Fibroblast of villous mesenchyme (primary cell): ENCODE data around the gene COX8C. TPM values are rescaled to one million over a fixed set of nuclear protein-coding genes. Genes with fewer than 3 reads are reported as not detected.

ENCODE experiments used
- DNase-seq: peaks from one replicate; pipeline ENCODE4 v3.0.0-alpha.2; 2010; ENCODE audit warnings: low read depth
- H3K4me3 ChIP-seq: 2 replicates; pipeline ENCODE4 v1.5.1; 2011; ENCODE audit warnings: low read depth, mild to moderate bottlenecking, low read length
- CTCF ChIP-seq: IDR thresholded peaks from 2 replicates; pipeline ENCODE4 v1.5.1; 2012; ENCODE audit warnings: low read depth, mild to moderate bottlenecking, low read length; ENCODE audit not compliant: insufficient read depth
- total RNA-seq: library from RNA; depleted of rRNA; stranded (reverse); fragments of >200 nt; gene quantifications from 2 replicates; pipeline ENCODE4 v1.2.3, GENCODE V29; 2012

COX8C gene
- total RNA-seq, 1 donor, result not detected

DNA sequence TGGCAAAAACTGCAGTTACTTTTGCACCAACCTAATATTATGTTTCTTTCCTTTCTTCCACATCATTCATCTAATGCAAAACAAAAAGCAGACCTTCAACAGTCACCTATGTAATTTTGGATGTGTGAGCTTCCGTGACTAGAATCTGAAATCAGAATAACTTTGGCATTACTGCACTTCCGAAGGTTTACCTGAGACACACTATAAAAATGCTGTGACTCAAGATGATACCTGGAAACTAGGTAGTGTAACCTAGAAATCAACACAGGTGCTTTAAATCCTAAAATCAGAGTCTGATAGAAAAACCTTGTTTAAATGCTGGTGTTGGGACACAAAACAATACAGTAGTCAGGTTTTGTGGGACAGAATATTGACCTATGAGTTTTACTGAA, 16.4 kb upstream of the COX8C start:
- no peak for DNase-seq
- TF ChIP-seq CTCF, result no peak
- H3K4me3 ChIP-seq, result no peak overlapping the region

- TF ChIP-seq CTCF, result no peak
- H3K4me3 ChIP-seq, result peak overlapping the region; percentile 79
- DNase-seq, result no peak
Measured at GRCh38 chr14:93331002-93331727, 15.8 kb upstream of the COX8C start.

DNA sequence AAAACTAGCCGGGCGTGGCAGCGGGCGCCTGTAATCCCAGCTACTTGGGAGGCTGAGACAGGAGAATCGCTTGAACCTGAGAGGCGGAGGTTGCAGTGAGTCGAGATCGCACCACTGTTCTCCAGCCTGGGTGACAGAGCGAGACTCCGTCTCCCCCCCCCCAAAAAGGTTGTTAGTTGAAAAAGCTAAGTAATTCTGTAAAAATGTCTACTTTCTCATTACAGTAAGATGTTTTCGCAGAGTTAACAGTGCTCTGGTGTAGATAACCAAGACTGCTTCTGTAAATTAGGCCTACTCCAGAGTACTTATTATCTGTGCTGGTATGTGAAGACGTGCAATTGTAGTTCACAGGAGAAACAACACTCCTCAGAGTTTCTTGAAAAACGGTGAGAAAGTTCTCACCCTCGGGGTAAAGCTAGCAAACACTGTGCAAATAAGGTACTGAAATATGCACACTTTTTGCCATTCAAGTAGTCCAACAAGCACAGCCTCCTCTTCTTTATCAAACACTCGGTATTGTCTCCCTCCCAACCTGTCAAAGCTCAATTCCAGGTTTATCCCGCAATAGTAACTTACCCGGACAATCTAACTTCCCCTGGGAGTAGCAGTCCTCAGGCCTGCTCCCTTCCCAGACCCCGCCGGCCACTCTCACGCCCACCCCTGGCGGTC, 15.1 kb upstream of the COX8C start:
- TF ChIP-seq CTCF, result no peak
- H3K4me3 ChIP-seq, result peak overlapping the region; percentile 79
- no peak for DNase-seq

- H3K4me3 ChIP-seq, result peak overlapping the region; percentile 79
- TF ChIP-seq CTCF, result no peak
- peak; percentile 61 for DNase-seq
Measured at GRCh38 chr14:93332397-93332852, 14.6 kb upstream of the COX8C start.

DNA sequence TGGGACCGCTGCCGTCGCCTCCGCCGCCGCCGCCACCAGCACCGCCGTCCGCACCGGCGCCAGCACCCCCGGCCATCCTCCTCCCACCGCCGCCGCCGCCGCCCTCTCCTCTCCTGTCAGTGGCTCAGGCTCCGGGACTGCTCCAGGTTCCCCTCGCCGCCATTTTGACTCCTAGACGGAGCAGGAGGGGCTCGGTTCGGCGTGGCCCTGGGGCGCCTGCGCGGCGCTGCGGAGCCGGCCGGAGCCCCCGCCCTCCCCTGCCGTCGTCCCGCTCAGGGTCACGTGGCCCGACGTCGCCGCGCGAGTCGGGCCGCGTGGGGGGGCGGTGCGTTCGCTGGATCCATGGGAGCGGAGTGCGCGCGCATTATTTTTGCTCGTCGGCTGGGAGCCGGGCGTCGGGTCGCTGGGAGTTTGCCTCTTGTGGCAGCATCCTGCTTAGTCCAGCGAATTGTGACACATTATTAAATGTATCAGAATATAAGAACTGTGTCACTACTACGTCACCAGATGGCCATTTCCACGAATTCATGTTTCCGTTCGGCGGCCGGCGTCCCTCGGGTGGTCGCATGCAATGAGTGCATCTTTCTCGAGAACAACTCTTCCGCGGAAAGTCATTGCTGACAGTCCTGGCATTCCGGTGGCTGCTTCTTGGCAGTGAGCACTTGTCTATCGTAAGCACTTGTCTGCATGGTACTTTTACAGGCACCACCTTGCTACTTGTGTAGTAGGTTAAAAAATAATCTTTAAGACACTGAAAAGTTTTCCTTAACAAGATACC, 13.9 kb upstream of the COX8C start, which contains the start of gene BTBD7:
Gene BTBD7 (minus strand): TSS at position 184 of the 778 bp plus-strand sequence. CDS start 36,985 bp downstream, outside the sequence.
- TF ChIP-seq CTCF, result peak; percentile 12
- peak; percentile 94 for DNase-seq

DNA sequence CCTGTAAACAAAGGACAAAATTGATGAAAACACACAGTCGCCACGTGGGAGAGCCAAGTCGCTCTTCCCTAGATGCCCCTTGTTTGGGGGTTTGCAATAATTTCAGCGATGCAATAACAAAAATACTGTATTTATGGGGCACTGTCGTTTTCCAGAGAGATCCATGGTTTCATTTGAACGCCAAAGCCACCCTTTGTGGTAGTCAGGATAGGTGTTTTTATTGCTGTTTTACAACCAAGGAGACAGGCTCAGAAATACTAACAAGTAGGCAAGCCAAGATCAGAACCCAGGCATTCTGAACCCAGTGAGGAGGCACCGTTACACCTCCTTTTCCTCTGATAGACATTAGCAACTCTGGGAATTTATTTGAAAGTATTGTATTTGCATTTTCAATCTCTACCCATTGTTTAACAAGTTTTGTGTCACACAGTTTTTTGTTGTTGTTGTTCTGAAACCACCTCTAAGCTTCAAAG, 13.3 kb upstream of the COX8C start:
- TF ChIP-seq CTCF, result no peak
- DNase-seq, result no peak
- peak overlapping the region; percentile 73 for H3K4me3 ChIP-seq

More for the DNA sequence above, 13.9 kb upstream of the COX8C start, which contains the start of gene BTBD7:
- peak within 1 kb of the TSS; percentile 79 for H3K4me3 ChIP-seq
